COLO668 (cell line): ENCODE results near the gene APOB.
A peak's percentile ranks its signal among the peaks of the same experiment; 100 is the strongest.

ENCODE experiments used
- DNase-seq: peaks from one replicate; lab custom pipeline; 2025; ENCODE audit not compliant: unreplicated experiment; lab: John Stamatoyannopoulos, UW

APOB gene

DNA sequence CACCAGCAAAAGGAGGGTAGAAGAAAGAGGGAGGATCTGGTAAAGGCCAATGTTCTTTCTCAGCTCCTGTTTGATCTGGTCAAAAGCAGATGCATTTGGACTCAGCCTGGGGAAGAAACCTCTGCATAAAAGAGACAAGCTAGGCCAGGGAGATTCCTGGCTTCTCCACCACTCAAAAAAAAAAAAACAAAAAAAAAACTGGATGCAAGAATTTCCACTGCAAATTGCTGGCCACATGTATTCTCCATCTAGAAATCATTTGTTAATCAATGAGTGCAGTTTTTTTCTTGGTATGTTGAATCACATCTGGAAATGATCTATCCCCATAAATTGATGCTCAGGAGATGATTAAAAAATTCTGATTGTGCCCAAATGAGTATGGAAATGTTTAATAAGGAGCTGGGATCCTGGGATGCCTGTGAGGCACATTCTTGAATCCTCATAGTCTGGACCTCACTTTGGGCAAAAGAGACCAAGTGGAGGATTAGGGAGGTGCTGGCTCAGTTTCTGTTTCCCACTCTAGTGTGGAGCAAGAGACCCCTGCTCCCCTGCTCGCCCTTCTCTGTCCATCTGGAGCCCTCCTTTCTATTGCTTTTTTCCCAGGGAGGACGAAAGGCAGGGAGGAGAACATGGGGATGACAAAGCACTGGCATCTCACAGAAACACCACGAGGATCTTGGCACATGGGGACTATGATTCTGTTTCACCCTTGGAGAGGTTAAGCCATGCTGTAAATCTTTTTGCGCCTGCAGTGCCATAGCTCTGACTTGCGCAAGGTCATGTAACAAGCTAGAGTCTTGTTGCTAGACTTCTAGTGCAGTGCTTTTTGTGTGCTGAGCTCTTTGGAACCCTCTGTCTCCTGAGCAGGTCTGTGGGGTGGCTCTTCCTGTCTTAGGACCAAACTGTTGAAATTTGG lies 57.6 kb downstream of the APOB start:
- no peak for DNase-seq

DNA sequence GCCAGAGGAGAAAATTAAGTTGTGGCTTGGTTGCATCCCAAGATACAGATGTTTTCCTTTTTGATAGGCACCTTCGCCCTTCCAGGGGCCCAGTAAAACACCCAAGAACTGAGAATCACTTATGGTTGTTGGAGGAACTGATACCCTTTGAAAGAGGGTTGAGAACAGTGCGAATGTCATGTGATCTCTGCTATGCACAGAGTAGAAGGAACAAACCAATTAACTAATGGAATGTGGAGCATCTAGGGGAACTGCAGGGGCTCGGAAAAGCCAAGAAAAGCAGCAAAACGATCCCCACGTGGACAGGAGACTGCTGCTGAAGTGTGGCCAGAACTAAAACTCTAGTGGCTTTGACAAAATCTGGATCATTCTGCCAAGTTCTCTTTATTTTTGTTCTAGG lies 58.8 kb downstream of the APOB start:
- DNase-seq, result no peak

DNA sequence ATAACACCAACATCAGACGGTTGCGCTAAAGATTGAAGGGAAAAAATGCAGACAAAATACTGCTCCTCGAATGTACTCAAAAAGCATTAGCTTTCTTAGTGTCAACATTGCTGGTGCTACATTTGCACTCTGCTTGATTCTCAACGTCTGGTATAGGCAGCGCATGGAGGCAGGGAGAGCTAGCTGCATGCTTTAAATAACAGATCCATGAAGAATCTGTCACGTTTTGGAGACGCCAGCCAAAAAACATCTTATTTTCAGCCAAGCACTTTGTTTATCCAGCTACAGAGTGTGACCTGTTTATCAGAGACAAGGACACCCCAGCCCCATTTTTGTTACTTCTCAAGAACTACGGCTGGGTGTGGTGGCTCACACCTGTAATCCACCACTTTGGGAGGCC lies 59.5 kb downstream of the APOB start:
- no peak for DNase-seq

DNA sequence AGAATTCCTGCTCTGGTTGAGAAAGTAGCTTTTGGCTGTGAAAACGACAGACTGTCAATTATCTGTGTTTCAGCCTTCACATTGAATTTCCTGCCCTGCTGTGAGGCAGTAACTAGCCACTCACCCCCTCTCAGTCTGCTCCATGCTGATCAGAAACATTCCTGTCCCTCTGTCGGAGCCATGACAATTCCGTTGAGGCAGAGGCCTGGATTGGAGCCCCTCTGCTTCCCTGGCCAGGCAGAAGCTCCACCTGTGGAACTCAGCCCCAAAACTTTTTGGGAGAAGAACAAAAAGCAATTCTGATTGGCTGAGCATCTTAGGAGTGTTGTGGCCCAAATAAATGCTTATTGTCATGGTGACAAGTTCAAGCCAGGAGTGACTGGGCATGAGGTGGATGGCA lies 60.0 kb downstream of the APOB start:
- DNase-seq, result no peak

DNA sequence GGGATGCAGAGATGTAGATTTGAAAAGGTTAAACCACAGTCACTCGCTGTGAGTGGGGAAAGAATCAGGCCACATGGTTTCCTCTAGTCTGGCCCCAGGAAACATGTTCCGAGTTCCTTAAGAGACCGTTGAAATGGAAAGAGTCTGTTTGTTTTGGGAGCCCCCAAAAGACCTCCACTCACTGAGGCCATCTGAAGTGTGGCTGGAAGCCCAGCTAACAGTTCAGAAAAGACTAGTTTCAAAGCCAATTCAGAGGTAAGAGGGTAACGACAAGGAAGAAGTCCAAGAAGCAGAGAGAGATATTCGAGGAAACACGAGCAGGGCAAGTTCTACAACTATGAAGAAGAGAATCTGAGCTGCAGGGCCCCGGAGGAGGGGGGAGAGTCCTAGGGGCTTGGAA lies 61.0 kb downstream of the APOB start:
- DNase-seq, result no peak

DNA sequence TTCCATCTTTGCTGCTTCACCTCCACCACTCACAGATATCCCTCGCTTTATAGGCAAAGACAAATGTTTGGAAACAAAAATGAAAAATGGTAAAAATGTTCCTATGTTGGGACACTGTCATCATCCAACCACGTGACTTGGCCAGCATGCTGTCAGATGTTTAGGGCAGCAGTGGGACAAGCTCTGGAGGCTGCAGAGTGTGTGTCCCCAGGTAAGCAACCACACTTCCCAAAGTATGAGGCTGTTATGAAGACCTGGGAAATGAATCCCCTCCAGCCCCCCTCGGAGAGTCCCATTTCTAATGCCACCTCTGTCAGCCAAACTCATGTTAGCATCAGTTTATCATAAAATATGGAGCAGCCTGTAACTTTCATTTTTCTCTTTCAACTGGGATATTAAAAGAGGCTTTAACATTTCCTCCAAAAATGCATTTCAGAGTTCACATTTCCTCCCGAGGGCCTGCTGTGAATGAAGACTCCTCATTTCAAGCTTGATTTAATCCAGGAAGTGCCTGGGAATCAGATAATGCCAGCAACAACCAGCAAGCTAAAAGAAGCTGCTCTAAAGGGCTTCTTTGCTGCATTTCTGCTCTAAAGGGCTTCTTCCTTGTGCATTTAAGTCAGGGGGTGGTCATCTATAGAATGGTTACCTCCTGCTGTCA lies 66.2 kb downstream of the APOB start:
- no peak for DNase-seq

DNA sequence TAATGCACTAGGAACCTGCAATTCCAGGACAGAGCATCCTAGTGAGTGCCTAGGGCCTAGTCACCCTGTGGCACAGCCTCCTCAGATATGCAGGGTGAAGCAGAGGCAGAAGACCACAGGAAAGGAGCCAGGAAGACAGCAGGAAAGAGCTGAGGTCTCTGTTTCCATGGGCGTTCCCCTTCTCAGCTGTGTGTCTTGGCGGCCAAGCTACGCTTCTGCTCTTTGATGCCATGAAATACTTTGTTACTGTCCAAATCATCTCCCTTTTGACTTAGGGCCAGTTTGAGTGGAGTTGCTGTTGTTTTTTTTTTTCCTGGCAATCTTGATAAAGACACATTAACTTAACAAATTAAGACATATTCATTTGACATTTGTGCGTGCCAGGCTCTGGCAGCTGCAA lies 67.3 kb downstream of the APOB start:
- no peak for DNase-seq

DNA sequence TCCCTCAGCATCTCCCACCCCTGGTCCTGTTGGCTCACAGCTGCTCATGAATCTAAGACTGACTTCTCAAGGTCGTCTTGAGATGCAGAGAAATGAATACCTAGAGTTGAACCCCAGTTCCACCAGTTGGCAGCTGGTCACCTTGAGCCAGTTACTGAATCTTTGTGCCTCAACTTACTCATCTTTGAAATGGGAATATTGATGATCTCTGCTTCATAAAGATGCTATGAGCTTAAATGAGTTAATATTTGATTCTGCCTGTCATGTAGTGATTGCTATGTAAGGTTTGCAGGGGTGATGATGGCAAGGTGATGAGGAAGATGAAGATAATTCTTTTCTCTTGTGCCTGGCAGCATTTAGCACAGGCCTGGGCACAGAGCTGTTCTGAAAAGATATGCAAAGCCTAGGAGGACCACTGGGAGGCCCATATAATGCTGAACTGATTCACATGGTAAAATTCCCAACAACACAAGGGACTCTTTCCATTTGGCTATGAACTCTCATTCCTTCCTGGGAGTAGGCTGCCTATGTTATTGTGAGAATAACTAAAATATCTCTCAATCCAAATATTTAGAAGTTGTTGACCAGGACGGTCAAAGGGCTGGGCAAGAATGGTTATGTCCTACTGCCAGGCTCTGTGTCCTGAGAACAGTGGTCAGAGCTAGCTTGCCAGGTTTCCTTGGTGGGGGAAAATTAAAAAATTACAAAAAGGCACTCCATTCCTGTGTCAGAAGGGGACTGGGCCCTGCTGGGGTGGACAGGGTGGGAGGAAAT lies 70.9 kb downstream of the APOB start:
- no peak for DNase-seq

DNA sequence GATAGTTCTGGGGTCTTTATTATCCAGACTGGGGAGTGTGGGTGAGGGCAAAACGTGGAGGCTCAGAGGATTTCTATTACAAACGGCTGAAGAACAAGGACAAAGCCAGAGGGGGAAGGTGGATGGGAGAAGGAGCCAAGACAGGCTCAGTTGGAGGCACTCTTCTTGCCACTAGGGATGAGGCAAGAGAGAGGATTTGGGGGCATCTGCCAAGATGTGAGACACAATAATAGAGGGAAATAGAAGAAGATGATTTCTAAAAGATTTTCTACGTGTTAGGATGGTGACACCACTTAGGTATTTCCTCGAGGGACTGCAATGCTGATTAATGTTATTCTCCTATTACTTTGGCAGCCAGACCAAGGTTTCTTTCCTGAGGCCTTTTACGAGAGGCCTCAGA lies 71.8 kb downstream of the APOB start:
- no peak for DNase-seq

DNA sequence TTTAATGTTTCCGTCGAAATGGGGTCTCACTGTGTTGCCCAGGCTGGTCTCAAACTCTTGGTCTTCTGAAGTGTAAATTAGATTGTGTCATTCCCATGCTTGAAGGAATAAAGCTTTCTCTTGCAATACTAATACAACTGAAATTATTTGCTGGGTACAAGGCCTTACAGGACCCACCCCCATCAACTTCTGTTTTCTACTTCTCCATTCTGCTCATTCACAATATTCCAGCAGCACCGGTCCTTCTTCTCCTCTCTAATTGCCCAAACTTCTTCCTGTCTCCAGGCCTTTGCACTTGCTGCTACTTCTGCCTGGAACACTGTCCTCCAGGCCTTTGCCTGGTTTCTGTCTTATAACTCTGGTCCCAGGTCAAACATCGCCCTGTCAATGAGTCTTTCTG lies 73.8 kb downstream of the APOB start:
- no peak for DNase-seq

DNA sequence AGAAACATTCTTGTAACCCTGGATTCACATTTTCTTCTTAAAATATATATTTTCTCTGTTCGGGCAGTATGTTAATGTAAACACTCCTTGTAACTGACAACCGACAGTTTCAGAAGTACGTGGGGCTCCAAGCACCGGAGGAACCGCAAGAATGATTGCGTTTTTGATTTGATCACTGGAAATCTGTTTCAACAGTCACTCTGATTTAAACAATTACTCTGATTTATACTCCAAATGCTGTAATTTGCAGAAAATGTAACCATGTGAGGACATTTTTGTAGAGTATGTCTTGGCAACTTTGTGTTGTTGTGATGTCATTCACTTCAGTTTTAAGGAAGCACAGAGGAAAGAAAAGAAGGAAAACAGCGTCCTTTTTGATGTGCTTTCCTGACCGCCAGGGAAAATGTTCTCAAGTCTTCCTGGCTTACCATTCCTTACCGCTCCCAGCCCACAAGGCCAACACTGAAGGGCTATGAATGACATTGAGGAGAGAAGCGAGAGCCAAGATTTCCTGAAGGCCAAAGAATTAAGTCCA lies 77.7 kb downstream of the APOB start:
- DNase-seq, result no peak

DNA sequence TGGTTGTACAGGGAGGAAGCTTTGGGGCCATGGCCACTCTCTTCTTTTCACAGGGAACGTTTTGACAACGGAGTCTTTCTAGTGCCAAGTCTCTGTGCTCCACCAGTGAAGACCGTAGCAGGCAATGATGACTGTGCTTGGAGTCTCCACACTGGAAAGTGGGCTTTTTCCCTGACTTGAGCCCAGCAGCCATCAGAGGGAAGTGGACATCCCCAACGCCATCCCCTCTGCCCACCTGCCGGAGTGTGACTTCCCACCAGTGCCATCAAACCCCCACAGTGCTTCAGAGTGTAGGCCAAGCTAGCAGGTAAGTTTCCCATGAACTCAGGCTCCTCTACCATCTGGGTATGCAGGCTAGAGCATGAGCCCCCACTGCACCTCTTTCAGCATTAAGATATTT lies 78.7 kb downstream of the APOB start:
- DNase-seq, result no peak

DNA sequence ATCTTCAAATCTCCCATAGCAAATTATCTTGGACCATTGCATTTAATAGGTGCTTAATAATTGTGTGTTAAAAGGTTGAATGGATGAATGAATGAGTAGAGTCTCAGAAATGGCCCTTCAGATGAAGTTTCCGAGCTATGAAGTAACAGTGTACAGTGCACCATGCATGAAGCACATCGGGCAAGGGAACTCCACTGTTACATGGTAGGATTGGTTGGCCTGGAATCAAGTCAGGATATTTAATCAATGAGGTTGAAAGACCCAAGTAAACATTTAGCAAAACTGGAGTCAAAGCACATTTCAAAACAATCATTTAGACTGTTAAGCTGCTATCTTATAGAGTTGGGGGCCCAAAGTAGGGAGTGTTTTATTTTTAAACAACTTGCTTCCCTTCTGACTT lies 80.0 kb downstream of the APOB start:
- no peak for DNase-seq

DNA sequence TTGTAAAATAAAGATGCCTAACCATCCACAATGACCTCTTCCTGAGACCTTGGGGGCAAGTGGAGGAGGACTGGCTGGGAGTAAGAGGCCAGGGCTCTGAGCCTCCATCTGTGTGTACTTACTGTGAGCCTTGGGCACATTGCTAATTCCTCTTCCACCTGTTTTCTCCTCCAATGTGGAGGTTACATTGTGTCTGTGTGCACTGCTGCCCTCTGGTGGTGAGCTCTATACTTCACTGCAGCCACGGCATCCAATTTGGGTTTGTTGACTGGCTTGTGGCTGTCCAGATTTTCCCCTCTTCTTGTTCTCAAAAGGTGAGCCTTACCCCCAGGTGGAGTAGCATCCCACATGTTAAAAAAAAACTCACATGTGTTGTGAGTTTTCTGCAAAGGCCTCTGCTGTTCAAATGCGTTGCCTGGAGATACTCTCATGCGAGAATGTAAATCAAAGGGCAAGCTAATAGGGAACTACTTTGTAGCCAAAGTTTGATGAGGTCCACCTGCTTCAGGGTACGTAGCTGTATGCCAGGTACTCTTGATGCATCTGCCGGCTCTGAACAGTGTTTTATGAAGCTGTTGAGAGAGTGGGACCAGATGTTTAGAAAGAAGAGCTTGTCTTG lies 80.8 kb downstream of the APOB start:
- DNase-seq, result peak; percentile 62

DNA sequence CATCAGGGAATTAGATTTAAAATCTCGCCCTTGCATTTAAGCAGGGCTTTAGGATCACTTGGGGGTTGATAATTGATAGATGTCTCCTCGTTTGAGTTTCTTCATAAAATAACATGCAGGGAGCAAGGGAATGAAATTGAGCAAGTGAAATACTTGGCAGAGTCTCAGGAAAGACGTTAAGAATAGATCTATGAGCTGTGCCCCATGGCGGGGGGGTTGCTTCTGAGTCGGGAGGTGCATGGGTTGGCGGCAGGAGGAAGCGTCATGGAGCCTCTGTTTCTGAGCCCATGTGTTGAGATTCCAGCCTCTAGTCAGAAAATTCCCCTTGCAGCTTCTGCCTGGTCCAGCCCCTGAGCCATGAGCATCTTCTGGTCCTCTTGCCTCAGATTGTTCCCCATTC lies 82.0 kb downstream of the APOB start:
- DNase-seq, result no peak

DNA sequence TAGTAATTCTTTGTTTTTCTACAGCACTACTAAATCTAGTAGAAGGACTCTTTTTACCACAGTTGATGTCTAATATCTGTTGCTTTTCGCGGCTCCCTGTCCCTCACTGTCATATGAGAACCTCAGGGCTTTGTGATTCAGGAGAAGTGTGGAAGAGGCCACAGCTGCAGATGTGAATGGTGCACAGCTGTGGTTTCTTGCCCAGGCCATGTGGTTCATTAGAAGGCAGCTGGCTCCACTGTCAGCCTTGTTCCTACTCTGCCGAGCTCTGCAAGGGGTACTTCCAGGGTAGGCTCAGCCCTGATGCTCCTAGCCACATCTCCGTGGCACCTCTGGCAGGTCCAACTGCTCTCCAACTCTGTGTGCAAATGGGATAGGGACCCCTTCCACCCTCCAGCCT lies 83.9 kb downstream of the APOB start:
- no peak for DNase-seq

DNA sequence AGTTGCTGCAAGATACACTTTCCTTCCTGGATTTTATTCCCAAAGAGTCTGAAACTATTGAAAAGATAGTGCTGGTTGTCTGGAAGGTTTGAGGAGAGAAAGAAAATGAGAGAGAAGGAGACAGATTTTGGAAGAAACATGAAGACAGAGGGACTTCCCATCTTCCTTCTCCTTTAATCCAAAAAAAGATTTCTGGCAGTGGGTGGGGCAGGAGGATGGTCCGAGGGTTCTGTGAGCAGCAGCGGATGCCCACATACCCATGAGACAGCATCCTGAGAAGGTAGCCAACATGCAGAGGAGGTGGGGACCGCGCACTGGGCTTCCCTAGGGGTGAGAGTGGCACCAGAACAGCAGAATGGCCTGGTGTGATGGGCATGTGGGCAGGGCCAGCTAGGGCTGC lies 84.6 kb downstream of the APOB start:
- no peak for DNase-seq

DNA sequence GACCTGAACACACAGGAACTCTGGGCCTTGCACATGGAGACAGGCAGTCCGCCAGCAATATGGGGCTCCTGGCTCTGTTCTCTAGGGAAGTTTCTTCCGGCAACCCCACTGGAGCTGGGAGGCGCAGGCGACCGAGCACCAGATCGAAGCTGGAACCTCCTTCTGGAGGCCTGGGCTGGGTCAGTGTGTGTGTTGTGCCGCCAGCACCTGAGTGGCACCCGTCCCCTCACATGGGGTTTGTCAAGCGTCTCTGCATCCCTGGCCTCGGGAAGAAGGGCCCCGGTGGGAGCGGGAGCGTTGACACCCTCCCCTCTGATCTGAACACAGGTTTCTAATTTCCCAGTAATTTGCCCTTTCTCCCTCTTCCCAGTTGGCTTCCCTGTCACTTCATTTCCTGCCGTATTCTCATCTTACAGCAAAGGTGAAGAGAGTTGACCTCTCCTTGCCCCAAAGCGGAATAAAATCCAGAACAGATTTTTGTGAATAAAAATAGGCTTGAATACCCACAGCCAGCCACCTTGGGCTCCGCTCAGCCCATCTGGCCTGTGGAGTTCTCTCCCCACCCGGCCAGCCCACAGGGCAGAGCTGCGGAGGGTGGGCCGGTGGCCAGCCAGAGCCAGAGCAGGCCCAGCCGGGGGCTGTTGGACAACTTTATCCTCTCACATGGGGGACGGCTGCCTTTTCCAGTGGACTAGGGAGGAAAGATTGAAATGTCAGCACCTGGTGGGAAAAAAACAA lies 85.9 kb downstream of the APOB start:
- no peak for DNase-seq

DNA sequence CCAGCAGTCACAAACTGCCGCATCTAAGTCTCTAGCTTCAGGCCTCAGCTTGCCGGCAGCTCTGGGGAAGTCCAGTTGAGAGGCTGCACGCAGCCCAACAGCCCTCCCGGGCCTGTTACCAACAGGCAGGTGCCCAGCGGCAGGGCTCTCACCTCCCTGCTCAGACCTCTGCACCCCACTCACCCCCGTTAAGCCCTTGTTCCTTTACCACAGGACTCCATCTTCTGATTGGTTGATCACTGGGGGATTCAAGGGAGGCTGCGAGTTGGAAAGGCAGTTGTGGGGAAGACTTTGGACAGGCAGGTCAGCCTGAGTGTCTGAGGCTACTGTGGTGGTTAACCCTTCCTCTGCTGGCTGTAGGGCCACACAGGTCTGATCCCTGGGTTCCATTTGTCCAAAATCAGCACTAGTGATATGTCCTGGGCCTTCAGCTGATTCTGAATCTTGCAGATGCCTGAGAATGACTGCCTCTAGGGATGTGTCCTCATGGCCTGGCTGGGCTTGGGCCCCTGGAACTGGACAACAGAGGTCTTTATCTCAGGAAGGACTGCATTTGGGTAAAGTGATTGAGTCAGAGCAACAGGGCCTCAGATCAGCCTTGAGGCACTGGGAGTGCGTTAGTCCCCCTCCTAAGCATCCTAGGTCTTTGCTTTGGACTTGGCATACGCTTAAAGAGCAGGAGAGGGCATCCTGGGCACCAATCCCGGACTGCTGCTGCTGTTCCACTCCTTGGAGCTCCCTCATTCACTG lies 88.4 kb downstream of the APOB start:
- no peak for DNase-seq
